ENCODE data around the gene NEAT1. TPM values are rescaled to one million over a fixed set of nuclear protein-coding genes. Genes with fewer than 3 reads are reported as not detected.

The NEAT1 gene
- total and polyA plus RNA-seq, 9 of the 15 experiments (the other 6 are each of a cell fraction or from before 2014, with no cell fraction given), result 20.1 to 389 (median 62.8) TPM

- TF ChIP-seq, protein P1, sequence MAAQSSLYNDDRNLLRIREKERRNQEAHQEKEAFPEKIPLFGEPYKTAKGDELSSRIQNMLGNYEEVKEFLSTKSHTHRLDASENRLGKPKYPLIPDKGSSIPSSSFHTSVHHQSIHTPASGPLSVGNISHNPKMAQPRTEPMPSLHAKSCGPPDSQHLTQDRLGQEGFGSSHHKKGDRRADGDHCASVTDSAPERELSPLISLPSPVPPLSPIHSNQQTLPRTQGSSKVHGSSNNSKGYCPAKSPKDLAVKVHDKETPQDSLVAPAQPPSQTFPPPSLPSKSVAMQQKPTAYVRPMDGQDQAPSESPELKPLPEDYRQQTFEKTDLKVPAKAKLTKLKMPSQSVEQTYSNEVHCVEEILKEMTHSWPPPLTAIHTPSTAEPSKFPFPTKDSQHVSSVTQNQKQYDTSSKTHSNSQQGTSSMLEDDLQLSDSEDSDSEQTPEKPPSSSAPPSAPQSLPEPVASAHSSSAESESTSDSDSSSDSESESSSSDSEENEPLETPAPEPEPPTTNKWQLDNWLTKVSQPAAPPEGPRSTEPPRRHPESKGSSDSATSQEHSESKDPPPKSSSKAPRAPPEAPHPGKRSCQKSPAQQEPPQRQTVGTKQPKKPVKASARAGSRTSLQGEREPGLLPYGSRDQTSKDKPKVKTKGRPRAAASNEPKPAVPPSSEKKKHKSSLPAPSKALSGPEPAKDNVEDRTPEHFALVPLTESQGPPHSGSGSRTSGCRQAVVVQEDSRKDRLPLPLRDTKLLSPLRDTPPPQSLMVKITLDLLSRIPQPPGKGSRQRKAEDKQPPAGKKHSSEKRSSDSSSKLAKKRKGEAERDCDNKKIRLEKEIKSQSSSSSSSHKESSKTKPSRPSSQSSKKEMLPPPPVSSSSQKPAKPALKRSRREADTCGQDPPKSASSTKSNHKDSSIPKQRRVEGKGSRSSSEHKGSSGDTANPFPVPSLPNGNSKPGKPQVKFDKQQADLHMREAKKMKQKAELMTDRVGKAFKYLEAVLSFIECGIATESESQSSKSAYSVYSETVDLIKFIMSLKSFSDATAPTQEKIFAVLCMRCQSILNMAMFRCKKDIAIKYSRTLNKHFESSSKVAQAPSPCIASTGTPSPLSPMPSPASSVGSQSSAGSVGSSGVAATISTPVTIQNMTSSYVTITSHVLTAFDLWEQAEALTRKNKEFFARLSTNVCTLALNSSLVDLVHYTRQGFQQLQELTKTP (IDR thresholded peaks at IDR 0.05; ENCODE audit: low read depth in 1 of 2, partially characterized antibody in 2 of 2), result no peak
- TF ChIP-seq, protein P2, sequence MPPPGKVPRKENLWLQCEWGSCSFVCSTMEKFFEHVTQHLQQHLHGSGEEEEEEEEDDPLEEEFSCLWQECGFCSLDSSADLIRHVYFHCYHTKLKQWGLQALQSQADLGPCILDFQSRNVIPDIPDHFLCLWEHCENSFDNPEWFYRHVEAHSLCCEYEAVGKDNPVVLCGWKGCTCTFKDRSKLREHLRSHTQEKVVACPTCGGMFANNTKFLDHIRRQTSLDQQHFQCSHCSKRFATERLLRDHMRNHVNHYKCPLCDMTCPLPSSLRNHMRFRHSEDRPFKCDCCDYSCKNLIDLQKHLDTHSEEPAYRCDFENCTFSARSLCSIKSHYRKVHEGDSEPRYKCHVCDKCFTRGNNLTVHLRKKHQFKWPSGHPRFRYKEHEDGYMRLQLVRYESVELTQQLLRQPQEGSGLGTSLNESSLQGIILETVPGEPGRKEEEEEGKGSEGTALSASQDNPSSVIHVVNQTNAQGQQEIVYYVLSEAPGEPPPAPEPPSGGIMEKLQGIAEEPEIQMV (tag; conservative IDR thresholded peaks at IDR 0.05; ENCODE audit: low read depth), result no peak
- no peak; the same call in 1 of the 2 replicates for TF ChIP-seq NBN (IDR thresholded peaks at IDR 0.05; ENCODE audit: low read depth)
- TF ChIP-seq PRPF4 (IDR thresholded peaks at IDR 0.05; ENCODE audit: insufficient read depth, low read depth, low read length, poor library complexity, severe bottlenecking), result no peak
- TF ChIP-seq CBX5 (IDR thresholded peaks at IDR 0.05; ENCODE audit: borderline replicate concordance, low read depth), result no peak
- no peak for TF ChIP-seq NCOR1 (IDR thresholded peaks at IDR 0.05)
- TF ChIP-seq HSF4 (CRISPR knock-in tag; IDR thresholded peaks at IDR 0.05; ENCODE audit: borderline replicate concordance), result no peak
- no peak for TF ChIP-seq ZNF696 (CRISPR knock-in tag; conservative IDR thresholded peaks at IDR 0.05)
- TF ChIP-seq, protein P3, sequence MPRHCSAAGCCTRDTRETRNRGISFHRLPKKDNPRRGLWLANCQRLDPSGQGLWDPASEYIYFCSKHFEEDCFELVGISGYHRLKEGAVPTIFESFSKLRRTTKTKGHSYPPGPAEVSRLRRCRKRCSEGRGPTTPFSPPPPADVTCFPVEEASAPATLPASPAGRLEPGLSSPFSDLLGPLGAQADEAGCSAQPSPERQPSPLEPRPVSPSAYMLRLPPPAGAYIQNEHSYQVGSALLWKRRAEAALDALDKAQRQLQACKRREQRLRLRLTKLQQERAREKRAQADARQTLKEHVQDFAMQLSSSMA (CRISPR knock-in tag; IDR thresholded peaks at IDR 0.05), result no peak
- peak; percentile 84 for TF ChIP-seq ZNF77 (CRISPR knock-in tag; IDR thresholded peaks at IDR 0.05)
- no peak for TF ChIP-seq SMC3 (conservative IDR thresholded peaks at IDR 0.05; ENCODE audit: insufficient read depth, low read depth, low read length)
- TF ChIP-seq, protein P4, sequence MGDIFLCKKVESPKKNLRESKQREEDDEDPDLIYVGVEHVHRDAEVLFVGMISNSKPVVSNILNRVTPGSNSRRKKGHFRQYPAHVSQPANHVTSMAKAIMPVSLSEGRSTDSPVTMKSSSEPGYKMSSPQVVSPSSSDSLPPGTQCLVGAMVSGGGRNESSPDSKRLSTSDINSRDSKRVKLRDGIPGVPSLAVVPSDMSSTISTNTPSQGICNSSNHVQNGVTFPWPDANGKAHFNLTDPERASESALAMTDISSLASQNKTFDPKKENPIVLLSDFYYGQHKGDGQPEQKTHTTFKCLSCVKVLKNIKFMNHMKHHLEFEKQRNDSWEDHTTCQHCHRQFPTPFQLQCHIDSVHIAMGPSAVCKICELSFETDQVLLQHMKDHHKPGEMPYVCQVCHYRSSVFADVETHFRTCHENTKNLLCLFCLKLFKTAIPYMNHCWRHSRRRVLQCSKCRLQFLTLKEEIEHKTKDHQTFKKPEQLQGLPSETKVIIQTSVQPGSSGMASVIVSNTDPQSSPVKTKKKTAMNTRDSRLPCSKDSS (IDR thresholded peaks at IDR 0.05; ENCODE audit: low read depth, partially characterized antibody), result no peak
- TF ChIP-seq ETV1 (tag; conservative IDR thresholded peaks at IDR 0.05; ENCODE audit: low read depth), result no peak
- TF ChIP-seq ZNF436 (CRISPR knock-in tag; IDR thresholded peaks at IDR 0.05), result peak; percentile 73
- TF ChIP-seq PCBP1 (IDR thresholded peaks at IDR 0.05; ENCODE audit: low read depth, low read length, poor library complexity, severe bottlenecking), result no peak
- 0 out of 2 replicates have a peak, but pooled peaks have one; percentile 1 for TF ChIP-seq MYC (IDR thresholded peaks at IDR 0.05; ENCODE audit: low read depth, low read length)
- TF ChIP-seq MYC (CRISPR knock-in tag; IDR thresholded peaks at IDR 0.05; ENCODE audit: borderline replicate concordance, low read depth), result no peak
- peak; percentile 79 for TF ChIP-seq RFX7 (CRISPR knock-in tag; IDR thresholded peaks at IDR 0.05)
- TF ChIP-seq ZEB2 (IDR thresholded peaks at IDR 0.05), result no peak; the same call in 1 of the 2 replicates
Observed at GRCh38 chr11:65427691-65428577, 5.3 kb downstream of the NEAT1 start (continued).

Measured in K562 (cell line).